B cell (primary cell): ENCODE measurements around the gene GNB3. TPM values are rescaled to one million over a fixed set of nuclear protein-coding genes. Genes with fewer than 3 reads are reported as not detected.
A peak's percentile ranks its signal among the peaks of the same experiment; 100 is the strongest.

Experiments used
- ATAC-seq: fragments of 200-7000 bp; cut with Tn5 transposase; one replicate; pipeline ENCODE4 v1.10.0; 2021; ENCODE audit warnings: low read depth, mild to moderate bottlenecking, moderate number of reproducible peaks, moderate library complexity
- CTCF ChIA-PET: fragments of 350-600 bp; sonication (Branson Sonifier 250); formaldehyde crosslinking; loops from one replicate; lab custom pipeline; 2021; ENCODE audit warnings: antibody characterized with exemption, inconsistent platforms; lab: Charles Lee
- POLR2A ChIA-PET: fragments of 350-600 bp; sonication (Branson Sonifier 250); formaldehyde crosslinking; loops from one replicate; lab custom pipeline; 2021; ENCODE audit warnings: antibody characterized with exemption; lab: Charles Lee
- DNase-seq: peaks from one replicate; pipeline ENCODE4 v3.0.0; 2013
- H2AFZ ChIP-seq: 2 replicates; pipeline ENCODE4 v1.6.1; 2012; ENCODE audit warnings: mild to moderate bottlenecking, low read depth, low read length; ENCODE audit not compliant: insufficient read depth, poor library complexity, severe bottlenecking
- H3K27ac ChIP-seq, 2 donors: 1 replicate in 1 of 2; 2 replicates in 1 of 2; pipeline ENCODE4 v1.5.1; 2012 to 2013; ENCODE audit warnings: low read length in 2 of 2, mild to moderate bottlenecking in 2 of 2, moderate library complexity in 1 of 2
- H3K27me3 ChIP-seq, 4 experiments: fragments of 200-600 bp in 1 of 4; sonication (generic) in 1 of 4; replicated peaks in 1 of 4; 1 replicate in 2 of 4; 2 replicates in 2 of 4; pipeline versions ENCODE4 v1.6.1 to v1.7.0; 2013 to 2016; ENCODE audit warnings: low read length in 3 of 4, mild to moderate bottlenecking in 2 of 4, mixed read lengths in 1 of 4, moderate library complexity in 1 of 4; ENCODE audit not compliant: insufficient read depth in 4 of 4, control insufficient read depth in 3 of 4; ENCODE audit errors: control extremely low read depth in 1 of 4
- H3K36me3 ChIP-seq, 2 experiments: replicated peaks in 1 of 2; 1 replicate in 1 of 2; 2 replicates in 1 of 2; pipeline versions ENCODE4 v1.6.1 to v1.7.1; 2013; ENCODE audit warnings: low read length in 1 of 2; ENCODE audit not compliant: insufficient read depth in 2 of 2, control insufficient read depth in 1 of 2; ENCODE audit errors: control extremely low read depth in 1 of 2, extremely low read depth in 1 of 2
- H3K4me1 ChIP-seq, 2 donors: fragments of 200-600 bp in 1 of 2; sonication (generic) in 1 of 2; 1 replicate in 1 of 2; 2 replicates in 1 of 2; pipeline versions ENCODE4 v1.5.1 to v1.6.1; 2013 to 2017; ENCODE audit warnings: low read length in 2 of 2; ENCODE audit not compliant: control insufficient read depth in 2 of 2, insufficient read depth in 2 of 2
- H3K4me2 ChIP-seq: replicated peaks from 2 replicates; pipeline ENCODE3; 2012; ENCODE audit warnings: mild to moderate bottlenecking, low read depth, low read length; ENCODE audit not compliant: poor library complexity, severe bottlenecking
- H3K4me3 ChIP-seq, 5 experiments: fragments of 200-600 bp in 1 of 5; sonication (generic) in 1 of 5; 1 replicate in 3 of 5; 2 replicates in 2 of 5; pipeline versions ENCODE4 v1.5.1 to v1.7.0; 2011 to 2016; ENCODE audit warnings: low read length in 4 of 5, mild to moderate bottlenecking in 4 of 5, low read depth in 2 of 5, control low read depth in 1 of 5, moderate library complexity in 1 of 5; ENCODE audit not compliant: insufficient read depth in 1 of 5; ENCODE audit errors: control extremely low read depth in 1 of 5, extremely low read depth in 1 of 5
- H3K79me2 ChIP-seq: fragments of 200-600 bp; sonication (generic); one replicate; pipeline ENCODE4 v1.6.0; 2016; ENCODE audit warnings: low read length; ENCODE audit not compliant: control insufficient read depth, insufficient read depth
- H3K9ac ChIP-seq: fragments of 200-600 bp; sonication (generic); 2 replicates; pipeline ENCODE4 v1.6.1; 2017; ENCODE audit warnings: mild to moderate bottlenecking, low read length, moderate library complexity
- H3K9me3 ChIP-seq, 3 donors: one replicate each; pipeline versions ENCODE4 v1.6.1 to v1.7.1; 2013; ENCODE audit warnings: low read length in 2 of 3; ENCODE audit not compliant: control insufficient read depth in 2 of 3, insufficient read depth in 1 of 3; ENCODE audit errors: control extremely low read depth in 1 of 3
- H4K20me1 ChIP-seq: 2 replicates; pipeline ENCODE4 v1.6.0; 2012; ENCODE audit warnings: mild to moderate bottlenecking, low read length; ENCODE audit not compliant: insufficient read depth, control insufficient read depth, poor library complexity, severe bottlenecking
- H3K27ac Mint-ChIP-seq: one replicate; pipeline ENCODE4 v1.8.0; 2021; ENCODE audit warnings: mixed read lengths
- H3K27me3 Mint-ChIP-seq: one replicate; pipeline ENCODE4 v1.8.0; 2021; ENCODE audit warnings: mixed read lengths
- H3K4me1 Mint-ChIP-seq: one replicate; pipeline ENCODE4 v1.8.0; 2021; ENCODE audit warnings: mixed read lengths
- H3K4me3 Mint-ChIP-seq: one replicate; pipeline ENCODE4 v1.8.0; 2021; ENCODE audit warnings: mixed read lengths
- H3K9me3 Mint-ChIP-seq: one replicate; pipeline ENCODE4 v1.8.0; 2022; ENCODE audit warnings: mixed read lengths; ENCODE audit not compliant: insufficient read depth
- EZH2 ChIP-seq: IDR thresholded peaks from 2 replicates; pipeline ENCODE4 v1.6.1; 2012; ENCODE audit warnings: borderline replicate concordance, low read depth, mild to moderate bottlenecking, moderate library complexity, low read length; ENCODE audit not compliant: insufficient read depth, poor library complexity, severe bottlenecking
- WGBS: methylation state at CpG from one replicate; pipeline ENCODE4 v1.1.5; 2013; ENCODE audit warnings: missing lambda C conversion rate; ENCODE audit not compliant: insufficient coverage; 5-methylcytosine and 5-hydroxymethylcytosine counted together
- intact Hi-C: fragments of 100-400 bp; cut with micrococcal nuclease; formaldehyde crosslinking; loops from one replicate; pipeline ENCODE4 v1.10.0; 2022
- polyA plus RNA-seq: library from polyadenylated mRNA; depleted of rRNA; stranded (reverse); fragments of >200 nt; gene quantifications from 2 replicates; pipeline ENCODE4 v1.2.3, GENCODE V29; 2012
- total RNA-seq, 2 donors: library from RNA; stranded (reverse); fragments of 120-200 nt in 1 of 2; gene quantifications; 1 replicate in 1 of 2; 2 replicates in 1 of 2; pipeline versions ENCODE4 v1.2.3 to v1.2.4, GENCODE V29; 2013 to 2022
- TF ChIP-seq, protein P1 (sequence below): fragments of 200-600 bp; IDR thresholded peaks from one replicate; pipeline ENCODE4 v1.8.0; 2022; ENCODE audit warnings: antibody characterized with exemption, mild to moderate bottlenecking

The GNB3 gene
- total and polyA plus RNA-seq, 2 donors (not counting 1 experiment from before 2014, with no cell fraction given), result 0.27 to 0.49 TPM

- peaks cover 35% of the 10 kb centered on the region for H4K20me1 ChIP-seq
- no peaks in the 10 kb centered on the region for H3K9me3 ChIP-seq
- no peaks in the 10 kb centered on the region for H3K27me3 Mint-ChIP-seq
- peak overlapping the region; percentile 89 for H3K9ac ChIP-seq
- H2AFZ ChIP-seq, result peak overlapping the region; percentile 92
- POLR2A ChIA-PET, result interaction anchor here (0.5 to 5.5 kb wide), 4 partner anchors 13 to 241 kb away, joined by 3 to 49 read pairs (median 7); partner anchors contain the start of genes CDCA3 and USP5
- TF ChIP-seq, protein P1, sequence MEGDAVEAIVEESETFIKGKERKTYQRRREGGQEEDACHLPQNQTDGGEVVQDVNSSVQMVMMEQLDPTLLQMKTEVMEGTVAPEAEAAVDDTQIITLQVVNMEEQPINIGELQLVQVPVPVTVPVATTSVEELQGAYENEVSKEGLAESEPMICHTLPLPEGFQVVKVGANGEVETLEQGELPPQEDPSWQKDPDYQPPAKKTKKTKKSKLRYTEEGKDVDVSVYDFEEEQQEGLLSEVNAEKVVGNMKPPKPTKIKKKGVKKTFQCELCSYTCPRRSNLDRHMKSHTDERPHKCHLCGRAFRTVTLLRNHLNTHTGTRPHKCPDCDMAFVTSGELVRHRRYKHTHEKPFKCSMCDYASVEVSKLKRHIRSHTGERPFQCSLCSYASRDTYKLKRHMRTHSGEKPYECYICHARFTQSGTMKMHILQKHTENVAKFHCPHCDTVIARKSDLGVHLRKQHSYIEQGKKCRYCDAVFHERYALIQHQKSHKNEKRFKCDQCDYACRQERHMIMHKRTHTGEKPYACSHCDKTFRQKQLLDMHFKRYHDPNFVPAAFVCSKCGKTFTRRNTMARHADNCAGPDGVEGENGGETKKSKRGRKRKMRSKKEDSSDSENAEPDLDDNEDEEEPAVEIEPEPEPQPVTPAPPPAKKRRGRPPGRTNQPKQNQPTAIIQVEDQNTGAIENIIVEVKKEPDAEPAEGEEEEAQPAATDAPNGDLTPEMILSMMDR, result no peak
- TF ChIP-seq EZH2, result no peak
- peak overlapping the region; percentile 97 for H3K27ac Mint-ChIP-seq
- whole genome bisulfite sequencing, result 92% methylated on average over 9 of the region's 19 CpGs
- H3K4me1 ChIP-seq, result peaks cover 23 to 28% of the 10 kb centered on the region in 2 donors
- H3K9me3 Mint-ChIP-seq, result no peaks in the 10 kb centered on the region
- DNase-seq (no peak), ATAC-seq (no peak)
- H3K4me1 Mint-ChIP-seq, result peaks cover 38% of the 10 kb centered on the region
- CTCF ChIA-PET, result interaction anchor here (1.4 to 11.8 kb wide), 6 partner anchors 14 to 242 kb away, joined by 3 to 136 read pairs (median 6); partner anchors contain the start of genes C1RL, CDCA3 and USP5
- no peaks in the 10 kb centered on the region for H3K27me3 ChIP-seq
- peak overlapping the region; percentile 97 for H3K4me2 ChIP-seq
- peaks cover 0 to 45% of the 10 kb centered on the region in 2 experiments for H3K36me3 ChIP-seq
- intact Hi-C loops, result no loop called here
- peak overlapping the region; percentile 70 to 77 for H3K27ac ChIP-seq
- H3K4me3 Mint-ChIP-seq, result peak overlapping the region; percentile 96
- H3K79me2 ChIP-seq, result peaks cover 12% of the 10 kb centered on the region
- peak overlapping the region in 4 of 5 experiments; percentile 64 to 88 (median 76) for H3K4me3 ChIP-seq
Observed at GRCh38 chr12:6866163-6866919, 25.6 kb downstream of the GNB3 start.
